ENCODE data around the gene CALU.

The CALU gene

GRCh38 chr7:128799451-128799850 lies 60.3 kb downstream of the CALU start (continued):
- no peak for TF ChIP-seq TRIM28 (IDR thresholded peaks at IDR 0.05; ENCODE audit: borderline replicate concordance, low read length)
- TF ChIP-seq GLI4 (tag by site-specific recombination; IDR thresholded peaks at IDR 0.05): no peak
- no peak for TF ChIP-seq ZNF133 (tag by site-specific recombination; IDR thresholded peaks at IDR 0.05)
- no peak for TF ChIP-seq BCL6B (tag by site-specific recombination; IDR thresholded peaks at IDR 0.05)
- TF ChIP-seq ZNF677 (tag by site-specific recombination; IDR thresholded peaks at IDR 0.05): no peak
- TF ChIP-seq ZNF549 (tag by site-specific recombination; IDR thresholded peaks at IDR 0.05): no peak
- TF ChIP-seq ZNF184 (tag by site-specific recombination; IDR thresholded peaks at IDR 0.05): no peak
- no peak for TF ChIP-seq ZNF501 (tag by site-specific recombination; IDR thresholded peaks at IDR 0.05)

GRCh38 chr7:128800567-128800966 lies 61.4 kb downstream of the CALU start:
- ChIA-PET CTCF (interaction anchor here (0.6 kb wide), 1 partner anchor 367 kb away, joined by 3 read pairs; no protein-coding TSS in a partner anchor), POLR2A (interaction anchor here (0.6 kb wide), 1 partner anchor 53 kb away, joined by 3 read pairs; no protein-coding TSS in a partner anchor)
- no peaks in the 10 kb centered on the region for H3K9me3 ChIP-seq (ENCODE audit: control insufficient read depth, insufficient read depth, low read depth, low read length)
- TF ChIP-seq ZBTB1 (tag by site-specific recombination; IDR thresholded peaks at IDR 0.05): no peak
- TF ChIP-seq FEZF1 (tag by site-specific recombination; IDR thresholded peaks at IDR 0.05): no peak
- TF ChIP-seq ZNF621 (tag by site-specific recombination; IDR thresholded peaks at IDR 0.05): no peak
- no peak for TF ChIP-seq ZNF132 (tag by site-specific recombination; IDR thresholded peaks at IDR 0.05; ENCODE audit: borderline replicate concordance)
- no peak for TF ChIP-seq ZNF274 (IDR thresholded peaks at IDR 0.05; ENCODE audit: low read length)
- no peak for TF ChIP-seq ZNF274 (tag by site-specific recombination; IDR thresholded peaks at IDR 0.05; ENCODE audit: borderline replicate concordance)
- TF ChIP-seq ZNF140 (tag by site-specific recombination; IDR thresholded peaks at IDR 0.05): no peak
- no peak for TF ChIP-seq HOXC10 (CRISPR knock-in tag; IDR thresholded peaks at IDR 0.05)
- TF ChIP-seq ZNF473 (tag by site-specific recombination; IDR thresholded peaks at IDR 0.05): no peak
- TF ChIP-seq ZNF266 (tag by site-specific recombination; IDR thresholded peaks at IDR 0.05; ENCODE audit: low read depth): no peak
- TF ChIP-seq ZNF692 (tag by site-specific recombination; IDR thresholded peaks at IDR 0.05): no peak
- no peak for TF ChIP-seq ZFP41 (tag by site-specific recombination; IDR thresholded peaks at IDR 0.05; ENCODE audit: borderline replicate concordance)
- TF ChIP-seq ZNF510 (tag by site-specific recombination; IDR thresholded peaks at IDR 0.05; ENCODE audit: insufficient replicate concordance): no peak
- no peak for TF ChIP-seq ZBTB11 (tag by site-specific recombination; conservative IDR thresholded peaks at IDR 0.05; ENCODE audit: low read depth)
- no peak for TF ChIP-seq ZNF518A (tag by site-specific recombination; conservative IDR thresholded peaks at IDR 0.05; ENCODE audit: low read depth)
- H3K4me3 ChIP-seq (ENCODE audit: low read depth, low read length): no peak overlapping the region
- peaks cover 8 to 30% of the 10 kb centered on the region in 2 experiments; a peak in 2 of 3 replicates for H3K36me3 ChIP-seq (ENCODE audit: control insufficient read depth in 2 of 2, insufficient read depth in 1 of 2, low read length in 2 of 2)
- no peaks in the 10 kb centered on the region for H3K4me1 ChIP-seq (ENCODE audit: control insufficient read depth, insufficient read depth, low read length)
- H3K27ac ChIP-seq (ENCODE audit: extremely low read depth, low read depth, low read length): no peak overlapping the region
